GM21447 (cell line): Measurements from ENCODE around the gene NYAP1.

Source experiments
- ATAC-seq: cut with Tn5 transposase; IDR thresholded peaks from one replicate; pipeline ENCODE4 v1.9.1; 2021; ENCODE audit not compliant: unreplicated experiment

The NYAP1 gene

GRCh38 chr7:100456562-100456961 lies 27.2 kb upstream of the NYAP1 start:
- ATAC-seq: no peak

GRCh38 chr7:100457033-100457432 lies 26.7 kb upstream of the NYAP1 start:
- ATAC-seq: no peak

- no peak for ATAC-seq
Observed at GRCh38 chr7:100464210-100464660, 19.5 kb upstream of the NYAP1 start, which contains the start of gene SPACDR. Gene SPACDR, minus strand, starts transcription at chr7:100464260. Its CDS starts 235 bp downstream, at chr7:100464025.

- ATAC-seq: no peak
Observed at GRCh38 chr7:100464791-100465190, 18.9 kb upstream of the NYAP1 start.

GRCh38 chr7:100465299-100465698 lies 18.4 kb upstream of the NYAP1 start:
- no peak for ATAC-seq

- no peak for ATAC-seq
Observed at GRCh38 chr7:100465702-100466311, 17.9 kb upstream of the NYAP1 start.

- ATAC-seq: no peak
Observed at GRCh38 chr7:100466653-100467605, 16.8 kb upstream of the NYAP1 start.

- no peak for ATAC-seq
Observed at GRCh38 chr7:100467638-100468373, 15.9 kb upstream of the NYAP1 start.

- no peak for ATAC-seq
Observed at GRCh38 chr7:100469227-100470044, 14.3 kb upstream of the NYAP1 start.

GRCh38 chr7:100471021-100471420 lies 12.7 kb upstream of the NYAP1 start:
- no peak for ATAC-seq

GRCh38 chr7:100472121-100472851 lies 11.4 kb upstream of the NYAP1 start:
- ATAC-seq: no peak

- ATAC-seq: no peak
Observed at GRCh38 chr7:100472854-100473499, 10.8 kb upstream of the NYAP1 start.

- ATAC-seq: no peak
Observed at GRCh38 chr7:100475549-100475948, 8.2 kb upstream of the NYAP1 start.

GRCh38 chr7:100476101-100476780 lies 7.5 kb upstream of the NYAP1 start:
- no peak for ATAC-seq

- no peak for ATAC-seq
Observed at GRCh38 chr7:100476903-100477870, 6.5 kb upstream of the NYAP1 start.

- ATAC-seq: no peak
Observed at GRCh38 chr7:100477871-100478267, 5.9 kb upstream of the NYAP1 start.

GRCh38 chr7:100478958-100479660 lies 4.6 kb upstream of the NYAP1 start, which contains the start of gene TSC22D4:
Gene TSC22D4, minus strand, starts transcription at chr7:100479214. Its CDS starts 1,176 bp downstream, at chr7:100478038.
- peak; percentile 67 for ATAC-seq
